Type B pancreatic cell (in vitro differentiated cells): ENCODE data around the gene ZNF207. TPM values are rescaled to one million over a fixed set of nuclear protein-coding genes. Genes with fewer than 3 reads are reported as not detected.

Source experiments
- DNase-seq: peaks from one replicate; pipeline ENCODE4 v3.0.0; 2021; ENCODE audit warnings: mixed read lengths; ENCODE audit not compliant: unreplicated experiment; ENCODE audit errors: extremely low spot score
- H3K27ac Mint-ChIP-seq: 2 replicates; pipeline ENCODE4 v1.8.0; 2021; ENCODE audit warnings: mild to moderate bottlenecking, mixed read lengths
- H3K27me3 Mint-ChIP-seq: 2 replicates; pipeline ENCODE4 v1.8.0; 2021; ENCODE audit warnings: mixed read lengths
- H3K36me3 Mint-ChIP-seq: 2 replicates; pipeline ENCODE4 v1.8.0; 2021; ENCODE audit warnings: mixed read lengths
- H3K4me1 Mint-ChIP-seq: one replicate; pipeline ENCODE4 v1.8.0; 2021; ENCODE audit warnings: mixed read lengths; ENCODE audit not compliant: unreplicated experiment
- H3K4me3 Mint-ChIP-seq: 2 replicates; pipeline ENCODE4 v1.8.0; 2021; ENCODE audit warnings: mild to moderate bottlenecking, mixed read lengths
- H3K9me3 Mint-ChIP-seq: 2 replicates; pipeline ENCODE4 v1.8.0; 2021; ENCODE audit warnings: mixed read lengths
- CTCF ChIP-seq: fragments of 200-600 bp; sonication (generic); conservative IDR thresholded peaks from 2 replicates; pipeline ENCODE4 v1.5.0; 2021; ENCODE audit warnings: antibody characterized with exemption, mild to moderate bottlenecking
- long read RNA-seq: library from polyadenylated mRNA; unstranded; transcript quantifications from one replicate; pipeline ENCODE4 v2.0.0, GENCODE V29; 2020
- total RNA-seq: library from RNA; stranded (reverse); gene quantifications from 2 replicates; pipeline ENCODE4 v1.2.1, GENCODE V29; 2021; ENCODE audit warnings: low replicate concordance

Gene ZNF207
- 151 and 206 TPM in 2 replicates for total RNA-seq
- long read RNA-seq, full-length matches to known transcripts = 328 of 385 reads
- long read RNA-seq, partial matches to known transcripts = 40 of 385 reads
- long read RNA-seq, other reads (novel, unspliced or antisense) = 17 of 385 reads

GRCh38 chr17:32349854-32350665 lies at the start of gene ZNF207:
Gene ZNF207 (plus strand): TSS chr17:32350157. CDS start chr17:32350286, 129 bp downstream.
- Mint-ChIP-seq H3K9me3 (no peaks in the 10 kb centered on the region), H3K4me3 (peak within 1 kb of the TSS; percentile 99), H3K27me3 (no peaks in the 10 kb centered on the region), H3K36me3 (peaks cover 29% of the 10 kb centered on the region), H3K27ac (peak within 1 kb of the TSS; percentile 100), H3K4me1 (peaks cover 19% of the 10 kb centered on the region)
- DNase-seq = peak; percentile 93
- no peak for TF ChIP-seq CTCF

GRCh38 chr17:32302037-32302436 lies 47.9 kb upstream of the ZNF207 start:
- Mint-ChIP-seq H3K27me3 (peaks cover 6% of the 10 kb centered on the region), H3K4me3 (no peak overlapping the region), H3K36me3 (no peaks in the 10 kb centered on the region), H3K27ac (no peak overlapping the region), H3K9me3 (no peaks in the 10 kb centered on the region), H3K4me1 (peaks cover 31% of the 10 kb centered on the region)
- TF ChIP-seq CTCF = no peak
- no peak for DNase-seq

GRCh38 chr17:32302860-32303649 lies 46.9 kb upstream of the ZNF207 start:
- Mint-ChIP-seq H3K9me3 (no peaks in the 10 kb centered on the region), H3K27ac (peak overlapping the region; percentile 32), H3K27me3 (peaks cover 6% of the 10 kb centered on the region), H3K4me3 (peak overlapping the region; percentile 7), H3K4me1 (peaks cover 31% of the 10 kb centered on the region), H3K36me3 (no peaks in the 10 kb centered on the region)
- TF ChIP-seq CTCF = no peak
- DNase-seq = no peak

GRCh38 chr17:32303781-32304288 lies 46.1 kb upstream of the ZNF207 start:
- TF ChIP-seq CTCF = no peak
- H3K27ac Mint-ChIP-seq = no peak overlapping the region
- no peaks in the 10 kb centered on the region for H3K9me3 Mint-ChIP-seq
- peaks cover 9% of the 10 kb centered on the region for H3K27me3 Mint-ChIP-seq
- H3K4me3 Mint-ChIP-seq = peak overlapping the region; percentile 8
- DNase-seq = no peak
- H3K4me1 Mint-ChIP-seq = peaks cover 24% of the 10 kb centered on the region
- H3K36me3 Mint-ChIP-seq = no peaks in the 10 kb centered on the region

- no peak for TF ChIP-seq CTCF
- Mint-ChIP-seq H3K4me1 (peaks cover 17% of the 10 kb centered on the region), H3K27ac (no peak overlapping the region), H3K9me3 (no peaks in the 10 kb centered on the region), H3K36me3 (no peaks in the 10 kb centered on the region), H3K4me3 (no peak overlapping the region), H3K27me3 (peaks cover 4% of the 10 kb centered on the region)
- DNase-seq = no peak
These were observed 44.9 kb upstream of the ZNF207 start for GRCh38 chr17:32305049-32305448.
